DMS 273 (cell line): ENCODE results near the gene OR14A16.

ENCODE experiments used
- DNase-seq: peaks from one replicate; lab custom pipeline; 2025; ENCODE audit not compliant: unreplicated experiment; lab: John Stamatoyannopoulos, UW

OR14A16 gene

DNA sequence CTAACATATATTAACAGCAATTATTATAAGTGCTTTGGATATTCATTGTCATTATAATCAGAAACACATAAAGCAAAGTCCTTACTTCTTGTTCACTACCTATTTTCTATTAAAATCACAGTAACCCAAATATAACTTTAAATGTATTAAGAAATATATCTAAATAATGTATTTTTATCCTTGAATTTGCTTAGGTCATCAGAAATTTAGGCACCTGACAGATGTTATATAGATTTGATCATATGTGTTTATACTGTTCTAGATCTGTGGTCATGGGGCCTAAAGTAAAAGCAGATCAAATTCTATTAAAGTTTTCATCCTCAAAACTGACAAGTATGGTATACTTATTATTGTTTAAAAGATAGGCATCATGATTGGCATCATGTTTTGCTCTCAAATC, 54.3 kb downstream of the OR14A16 start:
- no peak for DNase-seq
